DND-41 (cell line): ENCODE data around the gene NCSTN.

Experiments
- EZH2 ChIP-seq: IDR thresholded peaks from 3 replicates; pipeline ENCODE4 v1.6.1; 2012; ENCODE audit warnings: borderline replicate concordance, low read depth, mild to moderate bottlenecking, moderate library complexity, low read length, inconsistent platforms; ENCODE audit not compliant: severe bottlenecking
- TF ChIP-seq, protein P1 (sequence below): IDR thresholded peaks from 2 replicates; pipeline ENCODE4 v1.5.1; 2012; ENCODE audit warnings: borderline replicate concordance, low read length, moderate library complexity, mild to moderate bottlenecking; ENCODE audit not compliant: poor library complexity, severe bottlenecking; ENCODE audit errors: extremely low read depth

DNA sequence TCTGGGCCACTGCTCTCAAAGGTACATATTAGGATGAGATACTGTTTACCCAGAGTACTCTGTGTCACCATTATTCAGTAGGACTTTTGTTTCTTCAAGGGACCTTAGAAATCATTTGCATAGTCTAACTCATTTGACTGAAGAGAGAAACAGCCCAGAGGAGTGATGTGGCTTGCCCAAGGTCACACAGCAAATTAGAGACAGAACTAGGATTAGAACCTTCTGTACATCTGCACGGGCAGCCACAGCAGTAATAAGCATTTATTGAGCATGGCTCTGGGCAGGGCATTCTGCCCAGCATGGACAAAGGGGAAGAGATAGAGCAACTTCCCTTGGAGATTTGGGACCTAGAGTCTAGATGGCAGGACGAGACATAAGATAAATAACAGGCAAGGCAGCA, 18.0 kb downstream of the NCSTN start:
- TF ChIP-seq, protein P1, sequence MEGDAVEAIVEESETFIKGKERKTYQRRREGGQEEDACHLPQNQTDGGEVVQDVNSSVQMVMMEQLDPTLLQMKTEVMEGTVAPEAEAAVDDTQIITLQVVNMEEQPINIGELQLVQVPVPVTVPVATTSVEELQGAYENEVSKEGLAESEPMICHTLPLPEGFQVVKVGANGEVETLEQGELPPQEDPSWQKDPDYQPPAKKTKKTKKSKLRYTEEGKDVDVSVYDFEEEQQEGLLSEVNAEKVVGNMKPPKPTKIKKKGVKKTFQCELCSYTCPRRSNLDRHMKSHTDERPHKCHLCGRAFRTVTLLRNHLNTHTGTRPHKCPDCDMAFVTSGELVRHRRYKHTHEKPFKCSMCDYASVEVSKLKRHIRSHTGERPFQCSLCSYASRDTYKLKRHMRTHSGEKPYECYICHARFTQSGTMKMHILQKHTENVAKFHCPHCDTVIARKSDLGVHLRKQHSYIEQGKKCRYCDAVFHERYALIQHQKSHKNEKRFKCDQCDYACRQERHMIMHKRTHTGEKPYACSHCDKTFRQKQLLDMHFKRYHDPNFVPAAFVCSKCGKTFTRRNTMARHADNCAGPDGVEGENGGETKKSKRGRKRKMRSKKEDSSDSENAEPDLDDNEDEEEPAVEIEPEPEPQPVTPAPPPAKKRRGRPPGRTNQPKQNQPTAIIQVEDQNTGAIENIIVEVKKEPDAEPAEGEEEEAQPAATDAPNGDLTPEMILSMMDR = no peak
- no peak for TF ChIP-seq EZH2
